Raji (cell line): ENCODE measurements around the gene GRM2.

Experiments
- POLR2A ChIP-seq: IDR thresholded peaks from 2 replicates; pipeline ENCODE4 v1.6.1; 2011; ENCODE audit warnings: low read depth, low read length, control low read depth; ENCODE audit not compliant: insufficient read depth

Gene GRM2

DNA sequence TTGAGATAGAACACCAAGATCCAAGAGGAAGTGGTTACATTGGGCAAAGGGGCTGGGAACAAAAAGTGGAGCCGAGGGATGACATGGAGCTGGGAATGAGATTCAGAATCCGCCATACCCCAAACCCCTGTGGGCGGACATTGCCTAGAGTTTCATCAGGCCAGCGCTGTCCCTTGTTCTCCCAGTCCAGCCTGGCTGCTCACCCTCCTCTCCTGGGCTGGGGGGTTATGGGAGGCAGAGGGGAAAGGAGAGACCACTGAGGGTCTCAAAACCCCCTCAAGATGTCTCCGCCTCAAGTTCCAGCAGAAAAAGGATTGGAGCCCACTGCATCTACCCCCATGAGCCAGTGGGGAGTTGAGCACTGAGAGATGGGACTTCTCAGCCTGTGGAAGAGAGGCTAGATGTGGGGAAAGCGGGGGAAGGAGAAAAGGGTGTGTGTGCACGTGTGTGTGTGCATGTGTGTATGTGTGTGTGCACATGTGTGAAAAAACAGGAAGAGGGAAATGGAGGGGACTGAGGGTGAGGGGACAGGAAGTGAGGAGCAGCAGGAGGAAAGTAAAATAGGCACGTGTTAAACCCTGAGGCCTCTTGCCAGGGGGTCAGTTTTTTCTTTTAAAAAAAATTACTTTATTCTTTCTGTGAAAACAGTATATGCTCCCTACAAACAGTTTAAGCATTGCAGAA, 14.3 kb downstream of the GRM2 start:
- no peak for TF ChIP-seq POLR2A

DNA sequence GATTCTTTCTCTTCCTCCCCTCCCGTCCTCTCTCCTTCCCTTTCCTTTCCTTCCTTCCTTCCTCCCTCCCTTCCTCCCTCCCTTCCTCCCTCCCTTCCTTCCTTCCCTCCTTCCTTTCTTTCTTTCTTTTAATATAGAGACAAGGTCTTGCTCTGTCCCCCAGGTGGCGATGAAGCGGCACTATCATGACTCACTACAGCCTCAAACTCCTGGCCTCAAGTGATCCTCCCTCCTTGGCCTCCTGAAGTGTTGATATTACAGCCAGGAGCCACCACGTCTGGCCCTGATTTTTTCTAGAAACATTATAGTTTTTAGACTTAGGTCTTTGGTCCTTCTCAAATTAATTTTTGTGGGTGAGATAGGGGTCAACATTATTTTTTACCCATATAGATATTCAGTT, 15.5 kb downstream of the GRM2 start:
- TF ChIP-seq POLR2A: no peak

DNA sequence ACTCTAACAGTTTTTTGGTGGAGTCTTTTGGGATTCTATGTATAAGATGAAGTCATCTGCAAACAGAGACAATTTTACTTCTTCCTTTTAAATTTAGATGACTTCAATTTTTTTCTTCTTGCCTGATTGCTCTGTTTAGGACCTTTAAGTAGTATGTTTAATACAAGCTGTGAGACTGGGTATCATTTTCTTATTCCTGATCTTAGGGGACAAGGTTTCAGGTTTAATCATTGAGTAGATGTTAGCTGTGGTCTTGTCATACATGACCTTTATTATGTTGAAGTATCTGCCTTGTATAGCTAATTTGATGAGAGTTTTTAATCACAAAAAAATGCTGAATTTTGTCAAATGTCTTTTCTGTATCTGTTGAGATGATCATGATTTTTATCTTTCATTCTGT, 20.6 kb downstream of the GRM2 start:
- TF ChIP-seq POLR2A: no peak

DNA sequence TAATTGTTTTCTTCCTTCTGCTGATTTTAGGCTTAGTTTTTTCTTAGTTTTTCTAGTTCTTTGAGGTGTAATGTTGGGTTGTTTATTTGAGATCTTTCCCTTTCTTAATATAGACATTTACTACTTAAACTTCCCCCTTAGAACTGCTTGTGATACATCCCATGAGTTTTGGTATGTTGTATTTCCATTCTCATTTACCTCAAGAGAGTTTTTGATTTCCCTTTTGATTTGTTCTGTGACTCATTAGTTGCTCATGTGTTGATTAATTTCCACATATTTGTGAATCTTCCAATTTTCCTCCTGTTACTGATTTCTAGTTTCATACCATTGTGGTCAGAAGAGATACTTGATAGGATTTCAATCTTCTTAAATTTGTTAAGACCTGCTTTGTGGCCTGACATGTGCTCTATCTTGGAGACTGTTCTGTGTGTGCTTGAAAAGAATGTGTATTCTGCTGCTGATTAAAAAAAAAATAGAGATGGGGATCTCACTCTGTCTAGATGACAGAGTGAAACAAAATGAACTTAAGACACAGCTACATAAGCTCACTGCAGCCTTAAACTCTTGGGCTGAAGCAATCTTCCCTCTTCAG, 22.3 kb downstream of the GRM2 start:
- TF ChIP-seq POLR2A: no peak

DNA sequence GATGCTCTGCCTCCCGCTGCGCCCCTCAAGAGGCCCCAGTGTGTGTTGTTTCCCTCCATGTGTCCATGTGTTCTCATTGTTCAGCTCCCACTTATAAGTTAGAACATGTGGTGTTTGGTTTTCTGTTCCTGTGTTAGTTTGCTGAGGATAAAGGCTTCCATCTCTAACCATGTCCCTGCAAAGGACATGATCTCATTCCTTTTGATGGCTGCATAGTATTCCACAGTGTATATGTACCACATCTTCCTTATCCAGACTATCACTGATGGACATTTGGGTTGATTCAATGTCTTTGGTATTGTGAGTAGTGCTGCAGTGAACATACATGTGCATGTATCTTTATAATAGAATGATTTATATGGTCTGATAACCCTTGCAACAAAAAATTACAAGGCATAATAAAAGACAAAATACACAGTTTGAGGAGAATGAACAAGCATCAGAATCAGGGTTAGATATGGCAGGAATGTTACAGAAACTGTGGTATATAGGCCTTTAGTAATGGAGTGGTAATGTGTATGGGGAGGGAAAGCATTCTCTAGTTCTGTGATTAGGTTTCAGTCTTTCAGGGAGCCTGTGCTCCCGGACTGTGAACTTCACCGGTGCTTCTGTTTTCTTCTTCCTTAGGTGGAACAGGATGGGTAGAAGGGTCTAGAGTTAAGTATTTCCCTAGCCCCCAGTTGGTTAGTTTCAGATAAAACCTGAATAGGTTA, 27.1 kb downstream of the GRM2 start:
- TF ChIP-seq POLR2A: no peak

DNA sequence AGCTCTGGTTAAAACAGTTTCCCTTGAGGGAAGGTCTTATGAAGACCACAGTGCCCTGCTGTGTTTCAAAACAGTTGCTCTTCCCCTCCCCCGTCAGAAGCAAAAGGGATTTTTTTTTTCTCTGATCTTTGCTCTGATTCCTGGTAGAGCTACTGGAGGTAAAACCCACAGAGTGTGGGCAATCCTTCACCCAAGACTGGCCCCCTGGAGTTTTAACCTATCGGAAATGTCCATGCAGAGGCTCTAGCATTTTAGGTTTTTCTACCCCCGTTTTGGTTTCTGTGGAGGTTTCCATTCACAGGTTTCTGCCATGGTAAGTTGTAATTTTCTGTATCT, 27.7 kb downstream of the GRM2 start:
- TF ChIP-seq POLR2A: no peak

DNA sequence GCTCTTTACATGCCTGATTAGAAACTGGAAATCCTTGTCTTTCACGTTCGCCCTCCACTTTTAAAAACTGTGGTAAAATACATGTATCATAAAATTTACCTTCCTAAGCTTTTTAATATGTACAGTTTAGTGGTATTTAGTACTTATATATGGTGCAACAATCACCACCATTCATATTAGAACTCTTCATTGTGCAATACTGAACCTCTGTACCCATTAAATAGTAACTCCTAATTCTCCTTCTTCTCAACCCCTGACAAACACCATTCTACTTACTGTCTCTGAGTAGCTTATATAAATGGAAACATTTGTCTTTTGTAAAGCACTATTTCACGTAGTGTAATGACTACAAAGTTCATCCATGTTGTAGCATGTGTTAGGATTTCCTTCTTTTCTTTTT, 28.2 kb downstream of the GRM2 start:
- no peak for TF ChIP-seq POLR2A

DNA sequence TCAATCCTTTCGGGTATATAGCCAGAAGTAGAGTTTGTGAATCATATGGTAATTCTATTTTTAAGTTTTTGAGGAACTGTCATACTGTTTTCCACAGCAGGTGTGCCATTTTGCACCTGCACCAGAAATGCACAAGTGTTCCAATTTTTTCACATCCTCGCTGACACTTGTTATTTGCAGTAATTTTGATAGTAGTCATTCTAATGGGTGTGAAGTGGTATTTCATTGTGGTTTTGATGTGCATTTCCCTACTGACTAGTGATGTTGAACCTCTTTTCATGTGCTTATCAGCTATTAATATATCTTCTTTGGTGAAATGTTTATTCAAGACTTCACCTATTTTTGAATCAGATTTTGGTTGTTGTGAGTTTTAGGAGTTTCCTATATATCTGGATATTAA, 29.1 kb downstream of the GRM2 start:
- TF ChIP-seq POLR2A: no peak

DNA sequence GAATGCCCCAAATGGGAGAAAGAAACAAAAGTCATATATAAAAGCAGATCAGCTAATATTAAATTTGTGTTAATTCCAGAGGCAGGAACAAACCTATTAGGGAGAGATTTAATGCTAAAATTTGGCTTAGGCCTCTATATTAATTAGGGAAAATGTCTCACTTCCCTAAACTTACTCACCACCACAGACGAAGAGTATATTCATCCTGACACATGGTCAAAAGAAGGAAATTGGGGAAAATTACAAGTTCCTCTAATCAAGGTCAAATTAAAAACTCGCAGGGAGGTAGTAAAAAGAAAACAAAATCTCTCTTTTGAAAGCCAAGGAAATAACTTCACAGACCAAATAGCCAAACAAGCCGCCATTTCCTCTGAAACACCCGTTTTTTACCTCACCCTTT, 32.2 kb downstream of the GRM2 start:
- TF ChIP-seq POLR2A: no peak

DNA sequence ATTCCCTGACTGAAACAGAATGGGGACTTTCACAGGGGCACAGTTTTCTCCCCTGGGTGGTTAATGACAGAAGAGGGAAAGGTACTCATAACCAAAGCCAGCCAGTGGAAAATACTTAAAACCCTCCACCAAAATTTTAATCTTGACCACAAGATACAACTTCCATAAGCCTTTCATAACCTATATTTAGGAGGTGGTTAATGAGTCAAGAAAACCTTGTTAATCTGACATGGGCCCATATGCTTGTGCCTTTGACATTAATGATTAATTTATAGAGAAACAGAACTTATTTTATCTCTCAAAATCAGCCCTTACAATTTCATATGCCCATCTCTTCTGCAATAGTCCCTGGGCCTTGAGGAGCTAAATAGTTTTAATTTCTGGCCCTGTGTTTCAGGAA, 41.0 kb downstream of the GRM2 start:
- TF ChIP-seq POLR2A: no peak

DNA sequence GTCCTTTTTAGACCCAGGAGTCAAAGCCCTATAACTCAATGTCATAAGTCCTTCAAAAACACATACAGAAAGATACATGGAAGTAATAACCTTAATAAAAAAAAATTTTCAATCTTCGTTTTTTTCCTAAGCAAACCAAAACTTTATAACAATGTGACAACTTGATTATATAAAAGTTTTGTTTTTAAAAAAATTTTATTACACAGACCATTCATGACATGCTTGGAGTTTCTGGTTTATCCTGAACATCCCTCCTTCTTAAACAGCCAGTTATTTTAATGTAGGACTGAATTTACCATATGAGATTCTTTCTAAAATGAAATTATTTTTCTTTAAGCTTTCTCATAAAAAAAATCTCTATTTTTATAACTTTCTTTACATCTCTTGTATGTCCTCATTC, 41.5 kb downstream of the GRM2 start:
- TF ChIP-seq POLR2A: no peak

DNA sequence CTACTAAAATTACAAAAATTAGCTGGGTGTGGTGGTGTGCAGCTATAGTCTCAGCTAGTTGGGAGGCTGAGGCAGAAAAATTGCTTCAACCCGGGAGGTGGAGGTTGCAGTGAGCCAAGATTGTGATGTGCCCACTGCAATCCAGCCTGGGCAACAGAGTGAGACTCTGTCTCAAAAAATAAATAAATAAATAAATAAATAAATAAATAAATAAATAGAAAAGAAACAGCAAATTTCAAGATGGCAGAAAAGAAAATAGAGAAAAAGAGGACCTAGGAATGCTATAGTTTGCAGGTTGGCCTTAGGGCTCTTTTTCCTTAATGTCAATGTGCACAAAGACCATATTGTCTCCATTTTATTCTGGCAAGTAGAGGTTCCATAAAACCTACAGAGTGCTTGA, 44.0 kb downstream of the GRM2 start:
- no peak for TF ChIP-seq POLR2A

DNA sequence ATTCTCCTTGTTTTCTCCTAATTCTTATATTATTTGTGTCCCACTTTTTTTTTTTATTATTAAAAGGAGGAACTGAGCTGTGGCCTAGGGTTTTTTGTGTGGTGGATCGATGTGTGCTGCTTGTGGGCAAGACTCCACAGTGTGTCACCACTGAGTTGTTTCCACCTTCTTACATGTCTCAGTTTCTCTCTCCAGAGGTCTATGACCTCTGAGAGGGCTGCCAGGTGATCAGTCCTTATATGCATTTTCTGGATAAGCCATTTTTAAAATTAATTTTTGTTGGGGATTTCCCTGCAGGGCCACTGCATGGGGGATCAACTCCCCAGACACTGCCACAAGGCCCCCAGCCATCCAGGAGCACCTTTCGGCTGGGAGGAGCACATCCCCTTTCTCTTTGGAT, 44.4 kb downstream of the GRM2 start:
- no peak for TF ChIP-seq POLR2A

DNA sequence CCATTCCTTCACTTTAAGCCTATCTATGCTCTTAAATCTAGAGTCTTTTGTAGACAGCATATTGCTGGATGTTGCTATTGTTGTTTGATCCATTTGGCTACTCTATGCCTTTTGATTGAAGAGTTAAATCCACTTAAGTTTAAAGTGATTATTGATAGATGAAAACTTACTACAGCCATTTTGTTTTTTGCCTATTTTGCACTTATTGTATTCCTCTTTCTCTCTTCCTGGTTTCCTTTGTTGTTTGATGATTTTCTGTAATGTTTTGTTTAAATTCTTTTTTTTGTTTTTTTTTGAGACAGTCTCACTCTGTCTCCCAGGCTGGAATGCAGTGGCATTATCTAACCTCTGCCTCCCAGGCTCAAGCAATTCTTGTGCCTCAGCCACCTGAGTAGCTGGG, 52.3 kb downstream of the GRM2 start:
- TF ChIP-seq POLR2A: no peak
